Kidney tubule cell (primary cell): ENCODE data around the gene TMEM178B.
"Not testable (repeated sequence)": the region's sequence is repeated elsewhere in the genome, so short reads cannot be mapped to it uniquely, and the experiment has no call there.

Source experiments
- DNase-seq: peaks from one replicate; pipeline ENCODE4 v3.0.0-alpha.2; 2018; ENCODE audit warnings: low spot score

The TMEM178B gene

GRCh38 chr7:141387521-141388217 lies 313.8 kb downstream of the TMEM178B start:
- no peak for DNase-seq

GRCh38 chr7:141389140-141389796 lies 315.4 kb downstream of the TMEM178B start:
- no peak for DNase-seq

GRCh38 chr7:141390339-141390738 lies 316.5 kb downstream of the TMEM178B start:
- DNase-seq, result no peak

- DNase-seq, result no peak
Measured at GRCh38 chr7:141393056-141393455, 319.2 kb downstream of the TMEM178B start.

- DNase-seq, result no peak
Measured at GRCh38 chr7:141397236-141398163, 323.6 kb downstream of the TMEM178B start.

- DNase-seq, result no peak
Measured at GRCh38 chr7:141400356-141400755, 326.5 kb downstream of the TMEM178B start.

GRCh38 chr7:141402277-141402996 lies 328.6 kb downstream of the TMEM178B start:
- no peak for DNase-seq

- not testable (repeated sequence) for DNase-seq
Measured at GRCh38 chr7:141403846-141404245, 330.0 kb downstream of the TMEM178B start.

GRCh38 chr7:141406347-141406746 lies 332.5 kb downstream of the TMEM178B start:
- DNase-seq, result no peak

- DNase-seq, result no peak
Measured at GRCh38 chr7:141407893-141408292, 334.0 kb downstream of the TMEM178B start.

GRCh38 chr7:141408440-141408839 lies 334.6 kb downstream of the TMEM178B start:
- no peak for DNase-seq

- DNase-seq, result no peak
Measured at GRCh38 chr7:141409219-141409618, 335.4 kb downstream of the TMEM178B start.

- DNase-seq, result no peak
Measured at GRCh38 chr7:141409801-141410329, 336.0 kb downstream of the TMEM178B start.

GRCh38 chr7:141410353-141411000 lies 336.6 kb downstream of the TMEM178B start:
- DNase-seq, result no peak

- DNase-seq, result no peak
Measured at GRCh38 chr7:141411133-141411532, 337.3 kb downstream of the TMEM178B start.

GRCh38 chr7:141415999-141416398 lies 342.1 kb downstream of the TMEM178B start:
- DNase-seq, result no peak

- no peak for DNase-seq
Measured at GRCh38 chr7:141416650-141417270, 342.9 kb downstream of the TMEM178B start.

GRCh38 chr7:141417506-141417905 lies 343.6 kb downstream of the TMEM178B start:
- DNase-seq, result no peak

GRCh38 chr7:141418066-141418465 lies 344.2 kb downstream of the TMEM178B start:
- DNase-seq, result no peak

GRCh38 chr7:141421306-141421705 lies 347.4 kb downstream of the TMEM178B start:
- no peak for DNase-seq

- DNase-seq, result no peak
Measured at GRCh38 chr7:141427134-141427533, 353.3 kb downstream of the TMEM178B start.
